Type B pancreatic cell (in vitro differentiated cells): ENCODE results near the gene TMEM272. TPM values are rescaled to one million over a fixed set of nuclear protein-coding genes. Genes with fewer than 3 reads are reported as not detected.
A peak's percentile ranks its signal among the peaks of the same experiment; 100 is the strongest.

ENCODE experiments used
- DNase-seq: peaks from one replicate; pipeline ENCODE4 v3.0.0; 2021; ENCODE audit warnings: mixed read lengths; ENCODE audit not compliant: unreplicated experiment; ENCODE audit errors: extremely low spot score
- H3K27ac Mint-ChIP-seq: 2 replicates; pipeline ENCODE4 v1.8.0; 2021; ENCODE audit warnings: mild to moderate bottlenecking, mixed read lengths
- H3K27me3 Mint-ChIP-seq: 2 replicates; pipeline ENCODE4 v1.8.0; 2021; ENCODE audit warnings: mixed read lengths
- H3K36me3 Mint-ChIP-seq: 2 replicates; pipeline ENCODE4 v1.8.0; 2021; ENCODE audit warnings: mixed read lengths
- H3K4me1 Mint-ChIP-seq: one replicate; pipeline ENCODE4 v1.8.0; 2021; ENCODE audit warnings: mixed read lengths; ENCODE audit not compliant: unreplicated experiment
- H3K4me3 Mint-ChIP-seq: 2 replicates; pipeline ENCODE4 v1.8.0; 2021; ENCODE audit warnings: mild to moderate bottlenecking, mixed read lengths
- H3K9me3 Mint-ChIP-seq: 2 replicates; pipeline ENCODE4 v1.8.0; 2021; ENCODE audit warnings: mixed read lengths
- total RNA-seq: library from RNA; stranded (reverse); gene quantifications from 2 replicates; pipeline ENCODE4 v1.2.1, GENCODE V29; 2021; ENCODE audit warnings: low replicate concordance
- TF ChIP-seq, protein P1 (sequence below): fragments of 200-600 bp; sonication (generic); conservative IDR thresholded peaks from 2 replicates; pipeline ENCODE4 v1.5.0; 2021; ENCODE audit warnings: antibody characterized with exemption, mild to moderate bottlenecking

TMEM272 gene
- total RNA-seq, 1 donor from 2014 or later, result 0.63 TPM

- Mint-ChIP-seq H3K27me3 (no peaks in the 10 kb centered on the region), H3K4me3 (no peak overlapping the region), H3K9me3 (no peaks in the 10 kb centered on the region), H3K36me3 (no peaks in the 10 kb centered on the region), H3K27ac (no peak overlapping the region), H3K4me1 (no peaks in the 10 kb centered on the region)
- TF ChIP-seq, protein P1, sequence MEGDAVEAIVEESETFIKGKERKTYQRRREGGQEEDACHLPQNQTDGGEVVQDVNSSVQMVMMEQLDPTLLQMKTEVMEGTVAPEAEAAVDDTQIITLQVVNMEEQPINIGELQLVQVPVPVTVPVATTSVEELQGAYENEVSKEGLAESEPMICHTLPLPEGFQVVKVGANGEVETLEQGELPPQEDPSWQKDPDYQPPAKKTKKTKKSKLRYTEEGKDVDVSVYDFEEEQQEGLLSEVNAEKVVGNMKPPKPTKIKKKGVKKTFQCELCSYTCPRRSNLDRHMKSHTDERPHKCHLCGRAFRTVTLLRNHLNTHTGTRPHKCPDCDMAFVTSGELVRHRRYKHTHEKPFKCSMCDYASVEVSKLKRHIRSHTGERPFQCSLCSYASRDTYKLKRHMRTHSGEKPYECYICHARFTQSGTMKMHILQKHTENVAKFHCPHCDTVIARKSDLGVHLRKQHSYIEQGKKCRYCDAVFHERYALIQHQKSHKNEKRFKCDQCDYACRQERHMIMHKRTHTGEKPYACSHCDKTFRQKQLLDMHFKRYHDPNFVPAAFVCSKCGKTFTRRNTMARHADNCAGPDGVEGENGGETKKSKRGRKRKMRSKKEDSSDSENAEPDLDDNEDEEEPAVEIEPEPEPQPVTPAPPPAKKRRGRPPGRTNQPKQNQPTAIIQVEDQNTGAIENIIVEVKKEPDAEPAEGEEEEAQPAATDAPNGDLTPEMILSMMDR, result no peak
- peak; percentile 42 for DNase-seq
Measured at GRCh38 chr13:51883226-51883600, 38.2 kb upstream of the TMEM272 start.

GRCh38 chr13:51882570-51883225, 37.7 kb upstream of the TMEM272 start:
- Mint-ChIP-seq H3K27ac (no peak overlapping the region), H3K36me3 (no peaks in the 10 kb centered on the region), H3K27me3 (no peaks in the 10 kb centered on the region), H3K4me1 (no peaks in the 10 kb centered on the region), H3K4me3 (no peak overlapping the region), H3K9me3 (no peaks in the 10 kb centered on the region)
- TF ChIP-seq, protein P1, result no peak
- peak; percentile 56 for DNase-seq

GRCh38 chr13:51881296-51881695, 36.3 kb upstream of the TMEM272 start:
- H3K27ac Mint-ChIP-seq, result no peak overlapping the region
- H3K4me1 Mint-ChIP-seq, result peaks cover 5% of the 10 kb centered on the region
- no peaks in the 10 kb centered on the region for H3K27me3 Mint-ChIP-seq
- no peak for DNase-seq
- H3K9me3 Mint-ChIP-seq, result no peaks in the 10 kb centered on the region
- H3K4me3 Mint-ChIP-seq, result no peak overlapping the region
- H3K36me3 Mint-ChIP-seq, result no peaks in the 10 kb centered on the region
- TF ChIP-seq, protein P1, result no peak

- H3K27me3 Mint-ChIP-seq, result no peaks in the 10 kb centered on the region
- H3K36me3 Mint-ChIP-seq, result no peaks in the 10 kb centered on the region
Measured at GRCh38 chr13:51879133-51879532, 34.2 kb upstream of the TMEM272 start.

DNA sequence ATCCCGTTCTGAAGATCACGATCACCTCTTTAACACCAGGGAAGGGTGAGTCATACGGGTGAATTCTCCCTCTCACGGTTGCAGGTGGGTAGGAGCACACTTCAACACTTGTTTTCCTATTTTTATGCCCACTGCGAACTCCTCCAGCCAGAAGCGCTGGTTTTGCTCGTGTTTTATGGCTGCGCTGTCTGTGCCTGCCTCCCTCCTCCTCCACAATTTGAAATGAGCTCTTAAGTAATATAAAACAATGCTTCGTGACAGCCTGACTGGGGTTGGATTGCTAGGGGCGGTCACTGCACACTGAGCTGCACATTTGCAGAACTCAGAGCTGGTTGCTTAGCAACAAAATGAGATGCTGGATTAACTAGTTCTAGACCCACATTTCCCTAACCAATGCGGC, 29.7 kb upstream of the TMEM272 start:
- H3K27me3 Mint-ChIP-seq, result no peaks in the 10 kb centered on the region
- H3K27ac Mint-ChIP-seq, result no peak overlapping the region
- no peaks in the 10 kb centered on the region for H3K36me3 Mint-ChIP-seq
- no peak for DNase-seq
- H3K4me1 Mint-ChIP-seq, result peaks cover 23% of the 10 kb centered on the region
- no peaks in the 10 kb centered on the region for H3K9me3 Mint-ChIP-seq
- TF ChIP-seq, protein P1, result no peak
- peak overlapping the region; percentile 18 for H3K4me3 Mint-ChIP-seq

More at GRCh38 chr13:51879133-51879532, 34.2 kb upstream of the TMEM272 start:
- no peak for DNase-seq
- Mint-ChIP-seq H3K9me3 (no peaks in the 10 kb centered on the region), H3K27ac (no peak overlapping the region), H3K4me1 (peaks cover 18% of the 10 kb centered on the region), H3K4me3 (no peak overlapping the region)
- TF ChIP-seq, protein P1, result no peak
